SHP77 (cell line): Measurements from ENCODE around the gene SULT1A2.
"Not testable (repeated sequence)": the region's sequence is repeated elsewhere in the genome, so short reads cannot be mapped to it uniquely, and the experiment has no call there.

Source experiments
- DNase-seq, 2 experiments: peaks; one replicate each; lab custom pipeline; 2025; lab: John Stamatoyannopoulos, UW

The SULT1A2 gene

GRCh38 chr16:28609631-28610594, 13.1 kb upstream of the SULT1A2 start, which contains the start of gene SULT1A1:
Gene SULT1A1, minus strand, starts transcription at chr16:28610044. Its CDS starts 1,189 bp downstream, at chr16:28608855.
- DNase-seq, result no peak

GRCh38 chr16:28608867-28609596, 12.2 kb upstream of the SULT1A2 start:
- DNase-seq, result not testable (repeated sequence)

GRCh38 chr16:28608496-28608808, 11.6 kb upstream of the SULT1A2 start:
- DNase-seq, result not testable (repeated sequence)

- not testable (repeated sequence) for DNase-seq
Observed at GRCh38 chr16:28607681-28608495, 11.0 kb upstream of the SULT1A2 start.

GRCh38 chr16:28607116-28607623, 10.3 kb upstream of the SULT1A2 start:
- no peak for DNase-seq

- DNase-seq, result no peak
Observed at GRCh38 chr16:28606291-28607115, 9.7 kb upstream of the SULT1A2 start.

GRCh38 chr16:28604186-28604565, 7.3 kb upstream of the SULT1A2 start:
- no peak for DNase-seq

- DNase-seq, result no peak
Observed at GRCh38 chr16:28603381-28604185, 6.7 kb upstream of the SULT1A2 start.

- DNase-seq, result no peak
Observed at GRCh38 chr16:28602529-28602928, 5.7 kb upstream of the SULT1A2 start.

- DNase-seq, result not testable (repeated sequence)
Observed at GRCh38 chr16:28602062-28602461, 5.2 kb upstream of the SULT1A2 start.

- DNase-seq, result not testable (repeated sequence)
Observed at GRCh38 chr16:28601589-28601988, 4.7 kb upstream of the SULT1A2 start.

GRCh38 chr16:28600965-28601364, 4.1 kb upstream of the SULT1A2 start:
- not testable (repeated sequence) for DNase-seq

GRCh38 chr16:28599377-28600285, 2.8 kb upstream of the SULT1A2 start:
- not testable (repeated sequence) for DNase-seq

GRCh38 chr16:28597692-28598261, 927 bp upstream of the SULT1A2 start:
- DNase-seq, result peak in 1 of 2 experiments; percentile 16

GRCh38 chr16:28596115-28596630, 677 bp downstream of the SULT1A2 start:
- no peak for DNase-seq

- DNase-seq, result not testable (repeated sequence)
Observed at GRCh38 chr16:28595451-28595850, 1.4 kb downstream of the SULT1A2 start.

- DNase-seq, result no peak
Observed at GRCh38 chr16:28592979-28593553, 3.8 kb downstream of the SULT1A2 start.

- no peak for DNase-seq
Observed at GRCh38 chr16:28592511-28592910, 4.3 kb downstream of the SULT1A2 start.
